Measurements from ENCODE around the gene FAM171A1. TPM values are rescaled to one million over a fixed set of nuclear protein-coding genes. Genes with fewer than 3 reads are reported as not detected.
A peak's percentile ranks its signal among the peaks of the same experiment; 100 is the strongest.

Gene FAM171A1
- total RNA-seq, 1 donor from 2014 or later: 113 TPM

DNA sequence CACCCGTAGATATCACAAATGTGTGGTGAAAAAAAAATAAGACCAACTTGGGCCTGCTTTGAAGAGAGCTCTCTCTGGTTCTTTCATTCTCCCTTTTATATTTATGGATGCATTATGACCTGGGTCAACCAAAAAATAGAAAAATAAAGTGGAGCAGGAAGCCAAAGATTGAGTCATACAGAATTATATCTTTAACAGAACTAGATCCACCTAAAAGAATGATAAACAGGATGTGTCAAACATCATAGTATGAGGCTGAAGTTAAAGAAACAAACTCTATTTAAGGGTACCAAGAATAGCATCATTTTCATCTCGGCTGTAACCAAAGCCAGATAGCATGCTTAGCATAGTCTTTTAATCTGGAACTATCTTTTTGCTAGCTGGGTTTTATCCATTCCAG, 173.8 kb downstream of the FAM171A1 start:
- Mint-ChIP-seq H3K36me3 (ENCODE audit: low read depth, unreplicated experiment) (peaks cover 10% of the 10 kb centered on the region), H3K9me3 (ENCODE audit: unreplicated experiment) (no peaks in the 10 kb centered on the region), H3K27ac (ENCODE audit: unreplicated experiment) (no peak overlapping the region), H3K4me3 (ENCODE audit: unreplicated experiment) (no peak overlapping the region), H3K4me1 (ENCODE audit: unreplicated experiment) (peaks cover 11% of the 10 kb centered on the region), H3K27me3 (ENCODE audit: unreplicated experiment) (peaks cover 4% of the 10 kb centered on the region)
- no peak for TF ChIP-seq CTCF (IDR thresholded peaks at IDR 0.05; ENCODE audit: unreplicated experiment)
- no peak for DNase-seq (ENCODE audit: low spot score)

DNA sequence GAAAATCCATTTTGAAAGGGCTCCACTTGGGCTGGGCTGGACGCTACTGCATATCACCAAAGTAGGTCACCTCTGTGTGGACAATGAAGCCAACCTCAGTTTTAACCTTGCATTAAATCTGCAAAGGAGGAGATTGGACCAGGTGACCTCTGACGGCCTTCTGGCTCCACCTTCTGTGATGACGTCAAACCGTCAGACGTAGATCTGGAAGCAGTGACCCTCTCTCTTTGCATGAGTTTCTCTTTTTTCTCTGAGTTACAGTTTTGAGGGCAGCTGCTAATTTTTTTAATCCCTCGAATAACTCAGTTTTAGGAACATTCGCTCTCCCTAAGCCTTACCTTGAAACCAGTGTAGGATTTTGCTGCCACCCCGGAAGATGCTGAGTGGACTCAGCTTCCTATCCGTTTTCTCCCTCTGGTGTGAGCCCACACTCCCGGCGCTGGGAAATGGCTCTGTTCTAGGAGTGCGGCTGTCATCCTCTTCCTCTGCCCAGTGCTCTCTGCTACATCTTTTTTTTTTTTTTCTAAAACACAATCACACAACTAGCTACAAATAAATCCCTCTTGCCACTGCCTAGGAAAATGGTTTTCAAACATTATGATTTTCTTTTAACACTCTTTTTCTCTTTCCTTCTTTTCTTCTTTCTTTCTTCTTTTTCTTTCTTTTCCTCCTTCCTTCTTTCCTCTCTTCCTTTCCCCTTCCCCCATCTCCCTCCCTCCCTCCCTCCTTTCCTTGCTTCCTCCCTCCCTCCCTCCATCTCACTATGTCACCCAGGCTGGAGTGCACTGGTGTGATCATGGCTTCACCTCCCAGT, 174.9 kb downstream of the FAM171A1 start:
- no peak for TF ChIP-seq CTCF (IDR thresholded peaks at IDR 0.05; ENCODE audit: unreplicated experiment)
- H3K27me3 Mint-ChIP-seq (ENCODE audit: unreplicated experiment): peaks cover 4% of the 10 kb centered on the region
- DNase-seq (ENCODE audit: low spot score): no peak
- H3K4me3 Mint-ChIP-seq (ENCODE audit: unreplicated experiment): no peak overlapping the region
- no peaks in the 10 kb centered on the region for H3K9me3 Mint-ChIP-seq (ENCODE audit: unreplicated experiment)
- H3K36me3 Mint-ChIP-seq (ENCODE audit: low read depth, unreplicated experiment): peaks cover 7% of the 10 kb centered on the region
- H3K4me1 Mint-ChIP-seq (ENCODE audit: unreplicated experiment): peaks cover 11% of the 10 kb centered on the region
- peak overlapping the region; percentile 16 for H3K27ac Mint-ChIP-seq (ENCODE audit: unreplicated experiment)

GRCh38 chr10:15189133-15189885, 181.8 kb downstream of the FAM171A1 start:
- no peak for TF ChIP-seq CTCF (IDR thresholded peaks at IDR 0.05; ENCODE audit: unreplicated experiment)
- Mint-ChIP-seq H3K36me3 (ENCODE audit: low read depth, unreplicated experiment) (peaks cover 12% of the 10 kb centered on the region), H3K4me3 (ENCODE audit: unreplicated experiment) (no peak overlapping the region), H3K9me3 (ENCODE audit: unreplicated experiment) (no peaks in the 10 kb centered on the region), H3K4me1 (ENCODE audit: unreplicated experiment) (no peaks in the 10 kb centered on the region), H3K27ac (ENCODE audit: unreplicated experiment) (no peak overlapping the region), H3K27me3 (ENCODE audit: unreplicated experiment) (peaks cover 1% of the 10 kb centered on the region)
- no peak for DNase-seq (ENCODE audit: low spot score)

- Mint-ChIP-seq H3K9me3 (ENCODE audit: unreplicated experiment) (no peaks in the 10 kb centered on the region), H3K27ac (ENCODE audit: unreplicated experiment) (no peak overlapping the region), H3K4me3 (ENCODE audit: unreplicated experiment) (no peak overlapping the region), H3K36me3 (ENCODE audit: low read depth, unreplicated experiment) (peaks cover 12% of the 10 kb centered on the region), H3K4me1 (ENCODE audit: unreplicated experiment) (no peaks in the 10 kb centered on the region), H3K27me3 (ENCODE audit: unreplicated experiment) (peaks cover 1% of the 10 kb centered on the region)
- no peak for DNase-seq (ENCODE audit: low spot score)
- no peak for TF ChIP-seq CTCF (IDR thresholded peaks at IDR 0.05; ENCODE audit: unreplicated experiment)
These were observed 182.5 kb downstream of the FAM171A1 start for GRCh38 chr10:15188603-15189002.

Measured in endothelial cell (in vitro differentiated cells).